ENCODE data around the gene INHBE. TPM values are rescaled to one million over a fixed set of nuclear protein-coding genes. Genes with fewer than 3 reads are reported as not detected.
"Not testable (repeated sequence)": the region's sequence is repeated elsewhere in the genome, so short reads cannot be mapped to it uniquely, and the experiment has no call there.

The INHBE gene
- total RNA-seq, 1 donor from 2014 or later = 8.4 TPM

DNA sequence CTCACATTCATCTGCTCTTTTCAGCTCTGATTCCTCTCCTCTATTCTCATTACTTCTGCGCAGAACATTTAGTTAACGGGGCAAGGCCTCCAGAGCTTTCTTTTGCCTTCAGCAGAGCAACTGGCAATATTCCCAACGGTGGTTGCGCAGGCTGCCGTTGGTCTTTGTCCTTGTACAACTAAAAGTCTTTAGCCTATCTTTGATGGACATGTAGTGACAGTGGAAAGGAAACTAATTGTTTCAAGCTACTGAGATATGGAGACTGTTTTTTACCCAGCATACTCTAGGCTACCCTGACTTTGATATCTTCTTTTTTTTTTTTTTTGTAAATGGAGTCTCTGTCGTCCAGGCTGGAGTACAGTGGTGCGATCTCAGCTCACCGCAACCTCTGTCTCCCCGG is 36.9 kb upstream of the INHBE start:
- Mint-ChIP-seq H3K27me3 (ENCODE audit: low read depth) (no peaks in the 10 kb centered on the region), H3K4me3 (ENCODE audit: unreplicated experiment) (no peak overlapping the region), H3K4me1 (ENCODE audit: low read depth) (peaks cover 14% of the 10 kb centered on the region), H3K27ac (ENCODE audit: unreplicated experiment) (peak overlapping the region; percentile 6), H3K9me3 (ENCODE audit: low read depth) (no peaks in the 10 kb centered on the region), H3K36me3 (ENCODE audit: low read depth) (peaks cover 5% of the 10 kb centered on the region)
- no peak for TF ChIP-seq CTCF (IDR thresholded peaks at IDR 0.05)
- DNase-seq (ENCODE audit: low spot score) = no peak

GRCh38 chr12:57419495-57419894 is 35.6 kb upstream of the INHBE start:
- H3K4me1 Mint-ChIP-seq (ENCODE audit: low read depth) = peaks cover 14% of the 10 kb centered on the region
- H3K9me3 Mint-ChIP-seq (ENCODE audit: low read depth) = no peaks in the 10 kb centered on the region
- H3K4me3 Mint-ChIP-seq (ENCODE audit: unreplicated experiment) = no peak overlapping the region
- peaks cover 7% of the 10 kb centered on the region for H3K36me3 Mint-ChIP-seq (ENCODE audit: low read depth)
- no peaks in the 10 kb centered on the region for H3K27me3 Mint-ChIP-seq (ENCODE audit: low read depth)
- H3K27ac Mint-ChIP-seq (ENCODE audit: unreplicated experiment) = peak overlapping the region; percentile 12
- no peak for DNase-seq (ENCODE audit: low spot score)
- TF ChIP-seq CTCF (IDR thresholded peaks at IDR 0.05) = no peak

- Mint-ChIP-seq H3K36me3 (ENCODE audit: low read depth) (peaks cover 8% of the 10 kb centered on the region), H3K4me3 (ENCODE audit: unreplicated experiment) (no peak overlapping the region), H3K4me1 (ENCODE audit: low read depth) (peaks cover 14% of the 10 kb centered on the region), H3K27ac (ENCODE audit: unreplicated experiment) (no peak overlapping the region), H3K9me3 (ENCODE audit: low read depth) (no peaks in the 10 kb centered on the region), H3K27me3 (ENCODE audit: low read depth) (no peaks in the 10 kb centered on the region)
- TF ChIP-seq CTCF (IDR thresholded peaks at IDR 0.05) = no peak
- no peak for DNase-seq (ENCODE audit: low spot score)
Measured at GRCh38 chr12:57420482-57420881, 34.6 kb upstream of the INHBE start.

GRCh38 chr12:57426948-57427347 is 28.2 kb upstream of the INHBE start:
- not testable (repeated sequence) for H3K27me3 Mint-ChIP-seq (ENCODE audit: low read depth); H3K4me3 Mint-ChIP-seq (ENCODE audit: unreplicated experiment); H3K27ac Mint-ChIP-seq (ENCODE audit: unreplicated experiment); H3K9me3 Mint-ChIP-seq (ENCODE audit: low read depth); H3K36me3 Mint-ChIP-seq (ENCODE audit: low read depth); DNase-seq (ENCODE audit: low spot score)
- peaks cover 28% of the 10 kb centered on the region for H3K4me1 Mint-ChIP-seq (ENCODE audit: low read depth)

DNA sequence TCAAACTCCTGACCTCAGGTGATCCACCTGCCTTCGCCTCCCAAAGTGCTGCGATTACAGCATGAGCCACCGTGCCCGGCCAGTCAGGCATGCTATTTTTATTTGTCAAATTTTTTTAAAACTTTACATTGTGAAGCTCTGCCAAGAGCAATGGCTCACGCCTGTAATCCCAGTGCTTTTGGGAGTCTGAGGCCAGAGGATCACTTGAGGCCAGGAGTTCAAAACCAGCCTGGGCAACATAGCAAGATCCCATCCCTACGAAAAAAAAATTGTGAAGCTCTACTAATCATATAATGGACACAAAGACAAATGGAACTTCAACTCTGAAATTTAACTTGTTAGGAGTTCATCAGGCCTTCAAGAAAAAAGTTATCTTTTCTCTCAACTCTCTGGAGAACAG is 26.1 kb upstream of the INHBE start:
- no peak for TF ChIP-seq CTCF (IDR thresholded peaks at IDR 0.05)
- DNase-seq (ENCODE audit: low spot score) = no peak
- Mint-ChIP-seq H3K4me1 (ENCODE audit: low read depth) (peaks cover 28% of the 10 kb centered on the region), H3K27ac (ENCODE audit: unreplicated experiment) (peak overlapping the region; percentile 82), H3K4me3 (ENCODE audit: unreplicated experiment) (peak overlapping the region; percentile 82), H3K36me3 (ENCODE audit: low read depth) (peaks cover 3% of the 10 kb centered on the region), H3K9me3 (ENCODE audit: low read depth) (no peaks in the 10 kb centered on the region), H3K27me3 (ENCODE audit: low read depth) (no peaks in the 10 kb centered on the region)

DNA sequence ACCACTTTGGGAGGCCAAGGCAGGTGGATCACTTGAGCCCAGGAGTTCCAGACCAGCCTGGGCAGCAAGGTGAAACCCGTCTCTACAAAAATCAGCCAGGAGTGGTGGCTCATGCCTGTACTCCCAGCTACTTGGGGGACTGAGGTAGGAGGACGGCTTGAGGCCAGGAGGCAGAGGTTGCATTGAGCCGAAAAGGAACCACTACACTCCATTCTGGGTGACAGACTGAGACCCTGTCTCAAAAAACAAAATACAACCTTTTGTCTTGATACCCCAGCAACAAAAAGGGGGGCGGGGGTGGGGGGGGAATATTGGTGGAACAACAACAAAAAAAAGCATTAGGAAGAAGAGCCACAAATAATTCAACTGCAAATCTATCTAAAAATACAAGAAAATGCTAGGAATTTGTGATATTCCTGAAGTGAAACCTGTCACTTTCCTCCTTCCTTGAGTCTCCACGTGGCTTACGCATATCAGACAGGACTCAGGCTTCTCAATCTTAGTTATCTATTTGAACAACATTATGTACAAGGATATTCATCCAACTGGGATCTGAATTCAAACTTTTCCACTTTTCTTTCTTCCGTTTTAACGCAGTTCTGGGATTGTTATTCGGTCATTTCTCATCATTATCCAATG is 25.5 kb upstream of the INHBE start:
- Mint-ChIP-seq H3K9me3 (ENCODE audit: low read depth) (no peaks in the 10 kb centered on the region), H3K4me1 (ENCODE audit: low read depth) (peaks cover 28% of the 10 kb centered on the region), H3K27ac (ENCODE audit: unreplicated experiment) (peak overlapping the region; percentile 96), H3K4me3 (ENCODE audit: unreplicated experiment) (peak overlapping the region; percentile 82), H3K27me3 (ENCODE audit: low read depth) (no peaks in the 10 kb centered on the region), H3K36me3 (ENCODE audit: low read depth) (no peaks in the 10 kb centered on the region)
- no peak for DNase-seq (ENCODE audit: low spot score)
- no peak for TF ChIP-seq CTCF (IDR thresholded peaks at IDR 0.05)
